GM12865 (cell line): Measurements from ENCODE around the gene CDC42BPA.

Source experiments
- DNase-seq: peaks from one replicate; pipeline ENCODE4 v3.0.0; 2010; ENCODE audit warnings: low read depth
- H3K4me3 ChIP-seq: 2 replicates; pipeline ENCODE4 v1.5.1; 2011; ENCODE audit warnings: mild to moderate bottlenecking, low read depth, low read length, control low read depth
- TF ChIP-seq, protein P1 (sequence below): IDR thresholded peaks from 2 replicates; pipeline ENCODE4 v1.5.1; 2011; ENCODE audit warnings: low read length, control low read depth, low read depth, inconsistent platforms; ENCODE audit not compliant: insufficient read depth; ENCODE audit errors: missing control alignments

Gene CDC42BPA

DNA sequence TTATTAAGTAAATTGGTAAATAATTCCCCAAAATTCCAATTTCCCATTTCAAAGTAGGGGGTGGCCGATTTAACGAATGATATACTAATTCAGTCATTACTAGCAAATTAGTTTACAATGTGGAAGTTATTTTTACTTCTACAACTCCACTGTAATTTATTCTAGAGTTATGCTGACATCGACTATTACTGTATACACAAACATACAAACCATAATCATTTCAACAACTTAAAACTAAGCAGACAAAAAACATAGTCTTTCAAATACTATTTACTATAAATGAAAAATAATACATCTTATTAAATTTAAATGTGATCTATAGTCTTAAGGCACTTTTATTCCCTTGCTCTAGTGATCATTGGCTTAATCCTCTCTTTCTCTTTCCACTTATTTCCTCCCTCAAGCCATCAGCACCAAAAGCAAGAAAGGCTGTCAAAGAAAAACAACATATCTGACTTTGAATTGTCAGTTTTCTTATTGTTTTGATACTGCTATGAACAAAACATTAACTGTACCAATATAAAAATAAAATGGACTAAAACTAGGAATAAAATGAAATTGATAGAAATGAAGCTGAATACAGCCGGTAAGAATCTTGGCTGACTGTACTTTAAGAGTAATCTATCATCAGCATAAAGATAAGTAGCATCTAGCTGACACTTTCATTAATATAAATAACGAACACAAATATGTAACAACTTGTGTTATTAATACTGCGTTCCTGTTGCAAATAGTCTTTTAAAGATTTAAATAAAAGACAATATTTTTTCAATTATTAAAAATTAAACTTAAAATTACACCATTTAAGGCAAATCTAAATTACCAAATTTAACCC, 4.1 kb downstream of the CDC42BPA start:
- DNase-seq = no peak
- no peak overlapping the region for H3K4me3 ChIP-seq
- TF ChIP-seq, protein P1, sequence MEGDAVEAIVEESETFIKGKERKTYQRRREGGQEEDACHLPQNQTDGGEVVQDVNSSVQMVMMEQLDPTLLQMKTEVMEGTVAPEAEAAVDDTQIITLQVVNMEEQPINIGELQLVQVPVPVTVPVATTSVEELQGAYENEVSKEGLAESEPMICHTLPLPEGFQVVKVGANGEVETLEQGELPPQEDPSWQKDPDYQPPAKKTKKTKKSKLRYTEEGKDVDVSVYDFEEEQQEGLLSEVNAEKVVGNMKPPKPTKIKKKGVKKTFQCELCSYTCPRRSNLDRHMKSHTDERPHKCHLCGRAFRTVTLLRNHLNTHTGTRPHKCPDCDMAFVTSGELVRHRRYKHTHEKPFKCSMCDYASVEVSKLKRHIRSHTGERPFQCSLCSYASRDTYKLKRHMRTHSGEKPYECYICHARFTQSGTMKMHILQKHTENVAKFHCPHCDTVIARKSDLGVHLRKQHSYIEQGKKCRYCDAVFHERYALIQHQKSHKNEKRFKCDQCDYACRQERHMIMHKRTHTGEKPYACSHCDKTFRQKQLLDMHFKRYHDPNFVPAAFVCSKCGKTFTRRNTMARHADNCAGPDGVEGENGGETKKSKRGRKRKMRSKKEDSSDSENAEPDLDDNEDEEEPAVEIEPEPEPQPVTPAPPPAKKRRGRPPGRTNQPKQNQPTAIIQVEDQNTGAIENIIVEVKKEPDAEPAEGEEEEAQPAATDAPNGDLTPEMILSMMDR = no peak

DNA sequence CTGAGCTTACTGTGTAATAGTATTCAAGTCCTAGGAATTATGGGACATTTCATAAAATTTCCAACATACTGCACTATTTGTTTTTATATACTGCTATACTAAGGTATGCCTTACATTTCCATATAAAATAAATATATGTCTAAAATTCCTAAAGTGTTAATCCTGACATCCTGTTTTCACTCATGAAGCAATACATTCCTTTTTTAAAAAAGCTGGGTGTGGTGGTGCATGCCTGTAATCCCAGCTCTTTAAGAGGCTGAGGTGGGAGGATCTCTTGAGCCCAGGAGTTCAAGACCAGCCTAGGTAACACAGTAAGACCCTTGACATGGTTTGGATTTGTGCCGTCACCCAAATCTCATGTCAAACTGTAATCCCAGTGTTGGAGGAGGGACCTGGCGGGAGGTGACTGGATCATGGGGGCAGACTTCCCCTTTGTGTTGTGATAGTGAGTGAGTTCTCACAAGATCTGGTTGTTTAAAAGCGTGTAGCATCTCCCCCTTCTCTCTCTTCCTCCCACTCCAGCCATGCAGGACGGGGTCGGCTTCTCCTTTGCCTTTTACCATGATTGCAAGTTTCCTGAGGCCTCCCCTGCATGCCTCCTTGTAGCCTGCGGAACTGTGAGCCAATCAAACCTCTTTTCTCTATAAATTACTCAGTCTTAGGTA, 5.8 kb downstream of the CDC42BPA start:
- TF ChIP-seq, protein P1 = no peak
- no peak overlapping the region for H3K4me3 ChIP-seq
- no peak for DNase-seq

DNA sequence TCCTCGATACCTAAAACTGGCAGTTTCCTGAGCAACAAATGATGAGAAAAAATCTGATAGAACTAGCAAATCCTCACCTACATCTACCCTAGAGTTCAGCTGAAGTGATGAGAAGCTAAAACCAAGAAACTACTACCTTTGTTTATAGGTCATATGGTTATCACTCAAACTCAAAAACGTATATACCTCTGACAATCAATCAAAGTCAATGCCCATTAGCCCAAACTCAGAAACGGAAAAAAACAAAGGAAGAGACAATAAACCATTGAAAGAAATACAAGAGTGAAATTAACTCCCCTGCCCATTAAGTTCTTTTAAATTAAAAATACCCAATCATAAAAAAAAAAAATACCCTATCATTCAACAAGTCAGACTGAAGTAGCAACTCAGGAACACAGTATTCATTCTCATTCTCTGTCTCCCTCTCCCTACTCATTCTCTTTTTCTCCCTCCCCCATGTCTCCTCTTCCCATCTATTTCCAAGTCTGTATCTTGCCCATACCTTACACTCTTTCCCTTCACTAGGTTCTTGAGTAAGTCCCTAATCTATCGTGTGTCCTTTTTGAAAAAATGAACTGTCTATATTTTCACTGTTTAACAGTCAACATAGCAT, 6.8 kb downstream of the CDC42BPA start:
- no peak for DNase-seq
- TF ChIP-seq, protein P1 = no peak
- H3K4me3 ChIP-seq = no peak overlapping the region

DNA sequence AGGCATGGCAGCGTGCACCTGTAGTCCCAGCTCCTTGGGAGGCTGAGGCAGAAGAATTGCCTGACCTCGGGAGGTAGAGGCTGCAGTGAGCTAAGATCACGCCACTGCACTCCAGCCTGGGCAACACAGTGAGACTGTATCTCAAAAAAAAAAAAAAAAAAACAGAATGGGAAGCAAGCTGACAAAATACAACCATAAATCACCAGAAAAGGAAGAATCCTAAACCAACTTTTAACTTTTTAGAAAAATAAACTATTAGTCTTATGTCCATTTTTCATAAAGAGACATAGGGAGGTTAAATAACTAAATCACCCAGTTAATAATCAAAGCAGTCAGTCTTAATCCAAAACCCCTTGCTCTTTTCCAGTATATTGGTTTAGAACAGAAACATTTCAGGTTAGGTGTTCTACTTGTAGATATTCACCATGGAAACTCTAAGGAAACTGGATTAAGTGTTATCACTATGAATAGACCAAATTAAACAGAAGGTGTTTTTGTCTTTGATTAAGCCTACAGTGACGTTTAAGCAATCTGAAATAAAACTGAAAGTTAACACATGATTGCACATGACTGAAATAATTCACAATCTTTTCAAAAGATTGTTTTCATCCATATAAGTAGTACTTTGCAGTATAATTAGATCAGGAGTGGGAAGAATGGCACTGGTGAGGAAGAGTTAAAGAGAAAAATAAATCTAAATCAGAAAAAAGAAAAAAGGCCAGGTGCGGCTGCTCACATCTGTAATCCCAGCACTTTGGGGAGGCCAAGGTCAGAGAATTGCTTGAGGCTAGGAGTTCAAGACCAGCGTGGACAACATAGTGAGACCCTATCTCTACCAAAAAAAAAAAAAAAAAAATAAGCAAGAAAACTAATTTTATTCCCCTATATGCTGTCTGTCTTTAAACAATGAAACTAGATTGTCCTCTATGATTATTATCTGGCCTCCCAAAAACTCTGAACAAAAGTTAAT, 9.6 kb downstream of the CDC42BPA start:
- TF ChIP-seq, protein P1 = no peak
- H3K4me3 ChIP-seq = no peak overlapping the region
- DNase-seq = no peak

DNA sequence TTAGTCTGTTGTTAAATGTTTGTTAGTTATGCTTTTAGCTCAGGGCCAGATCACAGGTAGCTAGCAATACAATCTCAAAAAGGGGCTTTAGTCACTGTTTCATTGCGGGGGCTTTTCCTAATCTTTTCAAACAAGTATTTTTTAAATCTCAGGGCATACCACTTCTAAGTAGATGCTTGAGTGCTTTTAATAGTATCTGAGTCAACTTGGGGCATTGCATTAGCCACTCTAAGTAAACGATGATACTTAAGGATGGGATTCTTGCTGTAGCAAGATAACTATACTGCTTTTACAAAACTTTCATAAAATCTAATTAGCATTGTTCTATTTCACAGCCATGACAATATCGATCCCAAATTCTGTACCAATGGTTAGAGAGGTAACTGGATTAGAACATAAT, 11.6 kb downstream of the CDC42BPA start:
- TF ChIP-seq, protein P1 = no peak
- no peak overlapping the region for H3K4me3 ChIP-seq
- DNase-seq = no peak

DNA sequence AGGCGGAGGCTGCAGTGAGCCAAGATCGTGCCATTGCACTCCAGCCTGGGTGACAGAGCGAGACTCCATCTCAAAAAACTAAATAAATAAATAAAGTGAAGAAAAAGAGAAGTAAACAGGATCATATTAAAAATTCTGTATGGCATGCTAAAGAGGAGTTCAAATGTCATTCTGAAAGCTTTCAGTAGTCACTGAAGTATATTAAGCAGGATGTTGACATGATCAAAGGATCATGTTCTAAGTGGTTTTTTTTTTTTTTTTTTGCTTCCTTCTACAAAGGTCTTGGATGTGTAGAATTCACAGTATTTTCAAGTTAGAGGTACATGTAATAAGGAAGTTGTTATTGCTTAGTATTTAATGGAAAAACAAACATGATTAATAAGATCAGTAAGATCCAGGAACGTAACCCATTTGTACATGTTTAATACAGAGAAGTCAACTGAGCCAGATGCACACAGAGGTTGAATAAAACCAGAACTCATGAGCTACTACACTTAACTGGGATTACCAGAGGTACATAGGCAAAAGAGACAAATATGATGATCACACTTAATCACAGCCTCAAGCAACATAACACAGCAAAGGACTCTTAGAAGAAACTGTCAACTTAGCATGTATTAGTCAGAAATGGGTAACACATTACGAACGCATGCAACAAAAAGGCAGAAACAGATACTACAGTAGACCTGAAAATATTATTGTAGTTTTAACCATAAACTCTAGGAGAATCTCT, 12.2 kb downstream of the CDC42BPA start:
- TF ChIP-seq, protein P1 = no peak
- H3K4me3 ChIP-seq = no peak overlapping the region
- no peak for DNase-seq
